NCI-H2171 (cell line): ENCODE measurements around the gene MYB.

ENCODE experiments used
- DNase-seq: peaks from one replicate; lab custom pipeline; 2025; lab: John Stamatoyannopoulos, UW

The MYB gene

GRCh38 chr6:135250751-135251497, 69.8 kb downstream of the MYB start:
- no peak for DNase-seq

GRCh38 chr6:135251498-135252441, 70.7 kb downstream of the MYB start:
- no peak for DNase-seq

- DNase-seq: no peak
These were observed 73.4 kb downstream of the MYB start for GRCh38 chr6:135254471-135254870.

DNA sequence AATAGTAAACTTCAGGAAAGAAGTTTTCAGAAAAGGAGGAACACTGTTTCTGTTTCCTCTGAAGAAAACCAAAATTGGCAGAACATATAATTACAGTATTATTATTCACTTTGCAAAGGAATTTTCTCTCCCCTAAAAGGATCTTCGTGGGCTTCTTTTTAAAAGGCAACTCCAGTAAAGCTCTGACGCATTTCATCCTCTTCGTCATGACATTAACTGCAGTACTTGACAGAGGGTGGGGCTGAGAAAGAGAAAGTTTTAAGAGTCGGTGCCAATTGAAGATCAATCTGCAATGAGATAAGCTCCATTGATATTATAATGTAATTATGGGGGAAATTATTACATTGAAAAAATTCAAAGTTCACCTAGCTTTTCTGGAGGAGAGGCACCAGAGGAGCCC, 75.8 kb downstream of the MYB start:
- DNase-seq: no peak

DNA sequence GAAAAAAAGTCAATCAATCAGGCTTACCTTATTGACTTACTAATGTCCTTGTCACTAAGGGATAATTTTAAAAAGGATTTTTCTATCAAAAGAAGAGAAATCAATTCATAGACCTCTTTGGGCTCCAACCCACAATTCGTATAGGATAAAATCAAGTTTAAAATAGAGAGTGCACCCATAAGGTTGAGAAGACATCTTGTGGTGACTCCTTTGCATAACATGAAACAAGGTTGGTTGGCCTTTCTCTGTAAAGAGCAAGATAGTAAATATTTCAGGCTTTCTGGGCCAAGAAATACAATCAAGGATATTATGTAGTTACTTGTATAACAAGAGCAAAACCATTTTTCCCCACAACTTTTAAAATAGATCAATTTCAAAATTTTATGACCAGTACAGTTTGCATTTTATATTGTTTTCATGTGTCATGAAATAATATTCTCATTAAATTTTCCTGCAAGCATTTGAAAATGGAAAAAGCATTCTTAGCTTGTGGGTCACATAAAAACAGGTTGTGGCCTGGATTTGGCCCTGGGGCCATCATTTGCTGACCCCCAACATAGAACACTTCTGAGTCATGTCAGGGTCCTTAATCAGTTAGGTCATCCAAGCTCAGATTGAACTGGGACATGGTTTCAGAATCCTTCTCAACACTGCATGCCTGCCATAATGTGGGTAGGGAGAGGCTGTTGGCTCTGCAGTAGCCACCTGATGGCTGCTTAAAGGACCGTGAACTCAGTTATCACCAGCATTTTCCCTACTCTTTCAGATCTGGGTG, 76.7 kb downstream of the MYB start:
- no peak for DNase-seq

- DNase-seq: no peak
These were observed 77.9 kb downstream of the MYB start for GRCh38 chr6:135258970-135259369.

GRCh38 chr6:135260612-135261011, 79.5 kb downstream of the MYB start:
- DNase-seq: no peak

DNA sequence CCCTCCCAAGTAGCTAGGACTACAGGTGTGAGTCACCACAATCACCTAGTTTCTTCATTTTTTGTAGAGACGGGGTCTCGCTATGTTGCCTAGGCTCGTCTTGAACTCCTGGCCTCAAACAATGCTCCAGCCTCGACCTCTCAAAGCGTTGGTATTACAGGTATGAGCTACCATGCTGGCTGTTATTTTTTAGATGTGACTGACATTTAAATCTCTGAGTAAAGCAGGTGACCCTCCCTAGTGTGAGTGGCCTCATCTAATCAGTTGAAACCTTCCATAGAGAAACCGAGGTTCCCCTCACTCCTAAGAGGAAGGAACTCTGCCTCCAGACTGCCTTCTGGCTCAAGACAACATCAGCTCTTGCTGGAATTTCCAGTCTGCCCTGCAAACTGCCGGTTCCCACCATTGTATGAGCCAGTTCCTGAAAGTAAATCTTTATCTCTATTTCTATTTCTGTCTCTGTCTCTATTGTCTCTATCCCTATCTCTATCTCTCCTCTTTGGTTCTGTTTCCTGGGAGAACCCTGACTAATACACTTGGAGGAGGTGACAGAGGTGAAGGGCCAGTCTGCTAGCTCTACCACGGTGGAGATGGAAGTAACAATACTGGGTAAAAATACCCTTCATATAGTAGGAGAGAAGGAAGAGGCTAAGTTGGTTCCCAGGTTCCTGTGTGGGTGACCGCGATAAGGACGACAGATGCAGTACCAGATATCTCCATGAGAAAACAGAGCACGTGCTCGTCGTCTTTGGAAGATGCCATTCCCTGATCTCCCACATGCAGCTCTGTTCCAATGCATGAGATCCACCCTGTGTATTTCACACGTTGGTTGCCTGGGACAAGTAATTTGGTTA, 81.0 kb downstream of the MYB start:
- no peak for DNase-seq

DNA sequence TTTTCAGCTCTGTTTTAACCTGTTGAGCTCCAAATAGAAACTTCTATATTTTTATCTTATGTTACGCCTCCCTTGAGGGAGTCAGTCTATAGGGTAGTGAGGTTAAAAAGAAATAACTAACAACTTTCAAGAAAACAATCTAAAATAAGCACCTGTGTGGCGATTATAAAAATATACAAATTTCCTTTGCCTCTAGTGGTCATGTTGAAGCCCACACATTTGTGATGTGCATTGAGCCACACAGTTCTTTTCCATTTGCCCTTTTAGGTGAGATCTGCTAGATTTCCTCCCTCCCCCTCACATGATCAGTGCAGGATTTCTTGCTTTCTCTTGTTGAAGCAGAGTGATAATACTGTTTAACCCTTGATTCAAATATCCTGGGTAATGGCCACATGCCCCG, 84.2 kb downstream of the MYB start:
- no peak for DNase-seq

GRCh38 chr6:135266675-135267074, 85.6 kb downstream of the MYB start:
- peak; percentile 38 for DNase-seq

GRCh38 chr6:135267085-135267484, 86.0 kb downstream of the MYB start:
- peak; percentile 38 for DNase-seq

GRCh38 chr6:135268263-135268662, 87.2 kb downstream of the MYB start:
- no peak for DNase-seq

- no peak for DNase-seq
These were observed 87.6 kb downstream of the MYB start for GRCh38 chr6:135268740-135269139.
